DMS79 (cell line): ENCODE measurements around the gene COG6.

Source experiments
- DNase-seq: peaks from one replicate; lab custom pipeline; 2025; lab: John Stamatoyannopoulos, UW

COG6 gene

GRCh38 chr13:39770221-39771090 is 115.0 kb downstream of the COG6 start:
- DNase-seq: no peak

- DNase-seq: no peak
Measured at GRCh38 chr13:39773833-39774232, 118.4 kb downstream of the COG6 start.

- no peak for DNase-seq
Measured at GRCh38 chr13:39776439-39776838, 121.0 kb downstream of the COG6 start.

- DNase-seq: no peak
Measured at GRCh38 chr13:39777021-39777420, 121.6 kb downstream of the COG6 start.

- no peak for DNase-seq
Measured at GRCh38 chr13:39777527-39778061, 122.1 kb downstream of the COG6 start.

GRCh38 chr13:39779337-39780265 is 124.1 kb downstream of the COG6 start:
- no peak for DNase-seq

- no peak for DNase-seq
Measured at GRCh38 chr13:39780711-39781110, 125.2 kb downstream of the COG6 start.

GRCh38 chr13:39781381-39781780 is 125.9 kb downstream of the COG6 start:
- DNase-seq: no peak

- no peak for DNase-seq
Measured at GRCh38 chr13:39783051-39783450, 127.6 kb downstream of the COG6 start.

GRCh38 chr13:39784347-39784746 is 128.9 kb downstream of the COG6 start:
- DNase-seq: no peak

GRCh38 chr13:39786091-39786490 is 130.6 kb downstream of the COG6 start:
- no peak for DNase-seq

- DNase-seq: no peak
Measured at GRCh38 chr13:39787086-39787487, 131.6 kb downstream of the COG6 start.

- DNase-seq: no peak
Measured at GRCh38 chr13:39788102-39788501, 132.6 kb downstream of the COG6 start.

- DNase-seq: no peak
Measured at GRCh38 chr13:39789451-39789850, 134.0 kb downstream of the COG6 start.
